Erythroblast (primary cell): Measurements from ENCODE around the gene FAM3C.

ENCODE experiments used
- DNase-seq, 2 experiments: peaks; one replicate each; lab custom pipeline; 2025; lab: John Stamatoyannopoulos, UW
- GATA1 ChIP-seq: IDR thresholded peaks from 2 replicates; pipeline ENCODE4 v1.6.1; 2011; ENCODE audit warnings: low read depth, mild to moderate bottlenecking, control low read depth, low read length, moderate library complexity
- POLR2A ChIP-seq: IDR thresholded peaks from 2 replicates; pipeline ENCODE4 v1.6.1; 2011; ENCODE audit warnings: mild to moderate bottlenecking, low read length

The FAM3C gene

GRCh38 chr7:121300685-121301420 is 95.3 kb downstream of the FAM3C start:
- TF ChIP-seq POLR2A (no peak), GATA1 (no peak)
- no peak for DNase-seq
